Omental fat pad (tissue), 4 donors: ENCODE results near the gene CCDC60. TPM values are rescaled to one million over a fixed set of nuclear protein-coding genes. Genes with fewer than 3 reads are reported as not detected.

ENCODE experiments used
- ATAC-seq: fragments of 150-250 bp; one replicate; pipeline ENCODE4 v1.9.1; 2016; ENCODE audit warnings: mild to moderate bottlenecking, moderate library complexity; ENCODE audit not compliant: low FRiP score
- DNase-seq: peaks from one replicate; pipeline ENCODE4 v3.0.0-alpha.2; 2019; ENCODE audit warnings: low spot score
- CTCF ChIP-seq, 3 donors: fragments of 450-650 bp; IDR thresholded peaks; one replicate each; pipeline ENCODE4 v1.5.1; 2016 to 2017; ENCODE audit warnings: antibody characterized with exemption in 3 of 3, mild to moderate bottlenecking in 3 of 3, moderate library complexity in 2 of 3
- total RNA-seq, 4 donors: library from RNA; depleted of rRNA; stranded (reverse); fragments of >200 nt; gene quantifications; one replicate each; pipeline ENCODE4 v1.1.0, GENCODE V29; 2016

Gene CCDC60
- total RNA-seq, 4 donors from 2014 or later = not detected

GRCh38 chr12:119448611-119449131, 114.1 kb downstream of the CCDC60 start:
- no peak for DNase-seq
- ATAC-seq = no peak

GRCh38 chr12:119450771-119451170, 116.2 kb downstream of the CCDC60 start:
- ATAC-seq (no peak), DNase-seq (no peak)
- no peak for TF ChIP-seq CTCF (IDR thresholded peaks at IDR 0.05)

More at GRCh38 chr12:119448611-119449131, 114.1 kb downstream of the CCDC60 start:
- no peak for TF ChIP-seq CTCF (IDR thresholded peaks at IDR 0.05)

GRCh38 chr12:119456824-119457223, 122.3 kb downstream of the CCDC60 start:
- ATAC-seq (no peak), DNase-seq (no peak)
- no peak for TF ChIP-seq CTCF (IDR thresholded peaks at IDR 0.05)

- no peak for DNase-seq
- no peak for ATAC-seq
- TF ChIP-seq CTCF (IDR thresholded peaks at IDR 0.05) = no peak
These were observed 122.7 kb downstream of the CCDC60 start for GRCh38 chr12:119457271-119457670.

- TF ChIP-seq CTCF (IDR thresholded peaks at IDR 0.05) = no peak
- ATAC-seq (no peak), DNase-seq (no peak)
These were observed 125.0 kb downstream of the CCDC60 start for GRCh38 chr12:119459481-119459880.

GRCh38 chr12:119460876-119461275, 126.3 kb downstream of the CCDC60 start:
- no peak for TF ChIP-seq CTCF (IDR thresholded peaks at IDR 0.05)
- DNase-seq (no peak), ATAC-seq (no peak)

GRCh38 chr12:119461636-119462214, 127.2 kb downstream of the CCDC60 start:
- no peak for ATAC-seq
- TF ChIP-seq CTCF (IDR thresholded peaks at IDR 0.05) = no peak
- no peak for DNase-seq
